T-helper 2 cell treated with Interferon-gamma antibody and Interleukin-4, amounts not matched to agents 5 μg/mL and 100 μg/mL, for 36 hours (primary cell): Measurements from ENCODE around the gene CCSAP.

Experiments used
- DNase-seq: peaks from one replicate; pipeline ENCODE4 v3.0.0; 2021; ENCODE audit warnings: low spot score
- H3K27ac Mint-ChIP-seq: one replicate; pipeline ENCODE4 v1.8.0; 2021; ENCODE audit warnings: mild to moderate bottlenecking, mixed read lengths
- H3K27me3 Mint-ChIP-seq: one replicate; pipeline ENCODE4 v1.8.0; 2021; ENCODE audit warnings: low read depth, mixed read lengths
- H3K36me3 Mint-ChIP-seq: one replicate; pipeline ENCODE4 v1.8.0; 2021; ENCODE audit warnings: low read depth, mixed read lengths
- H3K4me1 Mint-ChIP-seq: one replicate; pipeline ENCODE4 v1.8.0; 2021; ENCODE audit warnings: low read depth, mixed read lengths
- H3K4me3 Mint-ChIP-seq: one replicate; pipeline ENCODE4 v1.8.0; 2022; ENCODE audit warnings: mild to moderate bottlenecking, moderate library complexity, mixed read lengths
- H3K9me3 Mint-ChIP-seq: one replicate; pipeline ENCODE4 v1.8.0; 2021; ENCODE audit warnings: mixed read lengths

CCSAP gene

DNA sequence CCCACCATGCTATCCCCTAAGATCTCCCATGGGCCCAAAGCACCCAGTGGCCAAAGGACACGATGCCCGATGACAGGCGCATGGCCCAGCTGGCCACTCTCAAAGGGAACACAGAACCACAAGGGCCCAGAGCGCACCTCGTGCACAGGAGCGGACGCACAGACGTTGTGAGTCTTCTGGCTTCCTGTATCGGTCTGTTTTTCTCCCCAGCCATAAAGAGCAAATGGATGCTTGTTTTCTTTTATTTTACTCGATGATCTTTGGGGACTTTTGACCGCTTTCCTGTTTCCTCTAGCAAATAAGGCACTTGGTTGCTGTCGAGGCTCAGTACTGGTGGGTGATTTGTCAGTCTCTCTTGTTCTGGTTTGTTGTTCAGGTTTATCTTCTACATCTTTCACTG is 16.2 kb downstream of the CCSAP start:
- peaks cover 52% of the 10 kb centered on the region for H3K36me3 Mint-ChIP-seq
- H3K4me3 Mint-ChIP-seq: peak overlapping the region; percentile 62
- peak overlapping the region; percentile 89 for H3K27ac Mint-ChIP-seq

GRCh38 chr1:229325853-229326487 is 16.9 kb downstream of the CCSAP start:
- Mint-ChIP-seq H3K27me3 (no peaks in the 10 kb centered on the region), H3K36me3 (peaks cover 53% of the 10 kb centered on the region), H3K9me3 (no peaks in the 10 kb centered on the region), H3K4me3 (peak overlapping the region; percentile 62), H3K27ac (peak overlapping the region; percentile 89), H3K4me1 (peaks cover 33% of the 10 kb centered on the region)
- DNase-seq: no peak

More for the DNA sequence above, 16.2 kb downstream of the CCSAP start:
- H3K27me3 Mint-ChIP-seq: no peaks in the 10 kb centered on the region
- no peaks in the 10 kb centered on the region for H3K9me3 Mint-ChIP-seq
- DNase-seq: no peak
- peaks cover 33% of the 10 kb centered on the region for H3K4me1 Mint-ChIP-seq

DNA sequence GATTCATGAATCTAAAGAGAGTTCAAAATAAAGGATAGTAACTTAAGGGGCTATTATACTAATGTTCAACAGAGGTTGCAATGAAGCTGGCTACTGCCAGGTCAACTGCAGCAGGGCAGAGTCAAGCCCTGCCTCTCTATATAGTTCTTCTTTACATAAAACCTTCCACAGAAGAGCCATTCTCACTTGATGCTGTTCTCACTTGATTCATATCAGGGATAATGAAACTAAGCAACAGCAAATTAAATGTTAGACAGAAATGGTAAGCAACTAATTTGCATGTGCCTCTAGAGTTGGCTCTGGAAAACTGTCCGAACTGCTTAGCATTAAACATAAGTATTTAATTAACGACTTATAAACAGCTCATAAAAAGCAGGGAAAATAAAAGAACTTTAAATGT is 17.4 kb downstream of the CCSAP start:
- H3K4me1 Mint-ChIP-seq: peaks cover 33% of the 10 kb centered on the region
- H3K4me3 Mint-ChIP-seq: peak overlapping the region; percentile 62
- H3K27me3 Mint-ChIP-seq: no peaks in the 10 kb centered on the region
- H3K27ac Mint-ChIP-seq: peak overlapping the region; percentile 89
- DNase-seq: no peak
- H3K9me3 Mint-ChIP-seq: no peaks in the 10 kb centered on the region
- H3K36me3 Mint-ChIP-seq: peaks cover 53% of the 10 kb centered on the region

DNA sequence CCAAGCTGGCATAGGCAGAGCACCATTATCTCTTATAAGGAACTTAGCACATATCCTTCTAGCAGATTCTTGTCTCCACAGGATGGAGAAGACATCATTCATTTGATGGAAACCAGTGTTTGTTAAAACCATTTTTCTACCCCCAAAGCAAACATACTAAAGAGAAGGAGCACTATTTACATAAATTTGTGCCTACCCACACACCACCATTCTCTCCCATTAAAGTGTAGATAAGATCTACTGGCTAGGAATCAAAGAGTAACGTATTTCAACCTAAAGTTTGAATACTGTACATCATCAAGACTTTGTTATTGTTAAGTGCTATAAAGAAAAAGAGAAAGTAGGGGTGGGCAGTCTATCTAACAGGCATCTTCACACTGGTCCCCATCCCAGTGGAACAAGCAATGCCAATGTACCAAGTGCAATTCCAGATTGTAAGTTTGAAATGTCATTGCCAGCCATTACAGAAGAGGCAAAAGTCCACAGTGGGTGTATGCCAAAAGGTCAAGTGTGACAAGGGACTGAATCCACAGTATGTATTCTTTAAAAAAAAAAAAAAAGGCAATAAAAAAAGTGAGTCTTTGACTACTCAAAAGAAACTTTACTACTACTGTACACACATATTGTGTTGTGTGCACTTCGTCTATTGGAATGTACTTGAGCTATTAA is 18.8 kb downstream of the CCSAP start:
- H3K4me1 Mint-ChIP-seq: peaks cover 35% of the 10 kb centered on the region
- H3K27ac Mint-ChIP-seq: no peak overlapping the region
- H3K9me3 Mint-ChIP-seq: no peaks in the 10 kb centered on the region
- H3K36me3 Mint-ChIP-seq: peaks cover 56% of the 10 kb centered on the region
- no peaks in the 10 kb centered on the region for H3K27me3 Mint-ChIP-seq
- DNase-seq: no peak
- no peak overlapping the region for H3K4me3 Mint-ChIP-seq

DNA sequence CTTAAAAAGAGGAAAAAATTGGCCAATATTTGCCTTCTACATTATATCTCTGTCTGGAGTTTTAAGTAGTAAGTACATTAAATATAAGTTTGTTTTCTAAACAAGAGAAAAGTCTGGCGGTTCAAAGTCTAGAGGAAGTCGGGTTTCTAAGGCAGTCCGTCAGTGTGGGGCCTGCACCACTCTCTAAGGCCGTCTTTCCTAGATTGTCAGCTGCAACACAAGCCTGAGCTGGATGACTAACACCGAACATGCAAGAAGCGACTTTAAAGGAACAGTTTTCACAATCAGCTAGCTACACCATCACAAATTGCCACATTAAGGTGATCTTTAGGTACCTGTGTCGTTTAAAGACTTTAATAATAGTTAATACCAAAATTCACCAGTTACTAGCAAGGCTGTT is 19.6 kb downstream of the CCSAP start:
- Mint-ChIP-seq H3K4me1 (peaks cover 33% of the 10 kb centered on the region), H3K4me3 (no peak overlapping the region), H3K36me3 (peaks cover 53% of the 10 kb centered on the region), H3K27me3 (no peaks in the 10 kb centered on the region), H3K27ac (no peak overlapping the region), H3K9me3 (no peaks in the 10 kb centered on the region)
- no peak for DNase-seq

DNA sequence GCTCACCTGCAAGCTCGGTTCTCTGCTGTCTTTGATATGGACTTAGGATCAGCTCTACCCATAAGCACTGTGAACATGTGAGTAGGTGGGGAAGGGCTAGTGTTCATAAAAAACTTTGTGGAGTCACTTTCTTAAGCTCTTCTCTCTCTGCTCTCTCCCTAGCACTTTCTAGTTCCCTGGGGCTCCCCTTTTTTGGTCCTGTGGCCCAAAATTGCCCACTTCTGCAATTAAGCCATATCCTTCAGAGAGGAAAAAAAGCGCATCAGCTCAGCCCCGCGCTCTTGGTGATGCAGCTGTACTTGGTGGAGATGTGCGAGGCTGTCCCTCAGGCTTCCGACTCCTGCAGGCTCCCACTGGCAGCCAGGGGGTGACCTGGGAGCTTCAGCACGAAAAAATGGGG is 23.4 kb downstream of the CCSAP start:
- DNase-seq: no peak
- no peaks in the 10 kb centered on the region for H3K9me3 Mint-ChIP-seq
- H3K27ac Mint-ChIP-seq: no peak overlapping the region
- peaks cover 7% of the 10 kb centered on the region for H3K4me1 Mint-ChIP-seq
- no peak overlapping the region for H3K4me3 Mint-ChIP-seq
- H3K27me3 Mint-ChIP-seq: no peaks in the 10 kb centered on the region
- peaks cover 30% of the 10 kb centered on the region for H3K36me3 Mint-ChIP-seq

DNA sequence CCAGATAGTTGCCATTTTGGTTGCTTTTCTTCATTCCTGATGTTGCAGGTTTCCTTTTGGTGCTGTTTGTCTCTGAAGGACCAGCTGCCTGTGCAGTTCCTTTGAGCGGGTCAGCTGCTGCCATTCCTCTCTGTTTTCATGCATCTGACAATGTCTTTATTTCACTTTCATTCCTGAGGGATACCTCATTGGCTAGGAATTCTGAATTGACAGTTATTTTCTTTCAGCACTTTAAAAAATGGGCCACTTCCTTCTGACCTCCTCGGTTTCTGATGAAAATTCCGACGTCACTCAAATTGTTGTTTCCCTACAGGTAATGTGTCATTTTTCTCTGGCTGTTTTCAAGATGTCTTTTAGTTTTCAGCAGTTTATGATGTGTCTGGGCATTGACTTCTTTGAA is 24.8 kb downstream of the CCSAP start:
- no peak overlapping the region for H3K27ac Mint-ChIP-seq
- H3K4me1 Mint-ChIP-seq: peaks cover 4% of the 10 kb centered on the region

DNA sequence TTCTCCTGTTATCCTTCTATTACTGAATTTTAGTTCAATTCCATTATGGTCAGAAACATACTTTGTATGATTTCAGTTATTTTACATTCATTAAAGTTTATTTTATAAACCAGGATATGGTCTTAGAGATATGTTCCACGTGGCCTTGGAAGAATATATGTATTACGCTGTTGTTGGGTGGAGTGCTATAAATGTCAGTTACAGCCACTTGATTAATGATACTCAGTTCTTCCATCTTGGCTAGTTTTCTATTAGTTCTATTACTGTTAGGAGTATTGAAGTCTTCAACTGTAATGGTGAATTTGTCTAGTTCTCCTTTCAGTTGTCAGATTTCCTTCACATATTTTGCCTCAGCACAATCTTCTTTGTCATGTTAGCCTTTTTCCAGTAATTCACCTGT is 26.7 kb downstream of the CCSAP start:
- no peaks in the 10 kb centered on the region for H3K27me3 Mint-ChIP-seq
- DNase-seq: no peak
- no peak overlapping the region for H3K27ac Mint-ChIP-seq
- H3K4me3 Mint-ChIP-seq: no peak overlapping the region
- H3K9me3 Mint-ChIP-seq: no peaks in the 10 kb centered on the region
- peaks cover 4% of the 10 kb centered on the region for H3K4me1 Mint-ChIP-seq
- peaks cover 18% of the 10 kb centered on the region for H3K36me3 Mint-ChIP-seq

More for the DNA sequence above, 24.8 kb downstream of the CCSAP start:
- Mint-ChIP-seq H3K36me3 (peaks cover 19% of the 10 kb centered on the region), H3K4me3 (no peak overlapping the region), H3K9me3 (no peaks in the 10 kb centered on the region), H3K27me3 (no peaks in the 10 kb centered on the region)
- no peak for DNase-seq

DNA sequence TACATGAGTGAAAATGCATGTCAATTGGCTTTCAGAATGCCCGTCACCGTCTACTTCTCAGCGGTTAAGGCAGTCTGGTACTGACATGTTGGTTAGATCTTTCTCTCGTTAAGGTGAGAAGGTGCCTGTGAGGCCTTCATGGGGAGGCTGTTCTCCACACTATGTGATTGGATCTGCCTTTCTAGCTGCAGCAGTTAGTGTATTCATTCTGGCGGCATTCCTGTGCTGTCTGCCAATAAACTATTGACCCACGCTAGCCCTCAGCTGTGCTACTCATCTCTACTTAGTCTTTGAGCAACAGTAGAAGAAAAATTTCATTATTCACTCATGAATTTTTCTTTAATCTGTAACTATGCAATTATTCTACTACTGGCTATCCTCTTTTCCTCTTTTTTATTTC is 32.0 kb downstream of the CCSAP start:
- no peaks in the 10 kb centered on the region for H3K27me3 Mint-ChIP-seq
- peaks cover 14% of the 10 kb centered on the region for H3K36me3 Mint-ChIP-seq
- no peak for DNase-seq
- H3K9me3 Mint-ChIP-seq: no peaks in the 10 kb centered on the region
- no peaks in the 10 kb centered on the region for H3K4me1 Mint-ChIP-seq
- H3K27ac Mint-ChIP-seq: no peak overlapping the region
- no peak overlapping the region for H3K4me3 Mint-ChIP-seq

DNA sequence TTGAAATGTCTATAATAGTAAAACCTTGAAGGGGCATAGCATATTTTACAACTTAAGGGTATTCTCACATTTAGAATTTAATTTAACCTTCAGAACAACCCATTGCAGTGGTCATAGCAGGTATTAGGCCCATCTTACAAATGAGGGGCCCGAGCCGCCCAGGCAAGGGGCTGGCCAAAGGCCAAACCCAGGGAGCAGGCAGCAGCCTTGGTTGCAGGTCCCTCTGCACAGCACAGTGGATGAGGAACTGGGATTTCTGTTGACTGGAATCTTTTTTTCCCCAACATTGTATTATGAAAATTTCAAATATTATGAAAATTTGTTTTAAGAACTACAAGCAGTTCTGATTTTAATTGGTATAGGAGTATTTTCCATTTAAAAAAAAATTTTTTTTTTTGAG is 33.2 kb downstream of the CCSAP start:
- no peaks in the 10 kb centered on the region for H3K9me3 Mint-ChIP-seq
- no peak overlapping the region for H3K27ac Mint-ChIP-seq
- H3K27me3 Mint-ChIP-seq: no peaks in the 10 kb centered on the region
- peaks cover 19% of the 10 kb centered on the region for H3K36me3 Mint-ChIP-seq
- DNase-seq: no peak
- H3K4me1 Mint-ChIP-seq: peaks cover 1% of the 10 kb centered on the region
- no peak overlapping the region for H3K4me3 Mint-ChIP-seq

DNA sequence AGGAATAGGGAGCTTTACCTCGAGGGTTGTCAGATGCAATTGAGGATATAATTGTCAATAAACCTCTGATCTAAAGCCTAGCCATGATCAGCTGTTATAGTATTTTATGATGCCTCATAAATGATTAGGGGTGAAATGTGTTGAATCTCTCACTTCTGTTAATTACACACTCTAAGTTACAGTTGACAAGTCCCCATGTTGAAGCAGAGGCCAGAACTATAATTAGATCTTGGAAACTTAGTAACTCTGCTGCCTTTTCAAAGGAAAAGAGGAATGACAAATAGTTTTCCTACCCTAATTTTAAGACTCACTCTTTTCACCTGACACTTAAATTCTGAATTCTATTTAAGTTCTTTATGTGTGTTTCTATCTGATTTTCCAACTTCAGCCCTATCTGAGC is 33.8 kb downstream of the CCSAP start:
- H3K27me3 Mint-ChIP-seq: no peaks in the 10 kb centered on the region
- peaks cover 22% of the 10 kb centered on the region for H3K36me3 Mint-ChIP-seq
- no peak for DNase-seq
- H3K27ac Mint-ChIP-seq: no peak overlapping the region
- no peak overlapping the region for H3K4me3 Mint-ChIP-seq
- no peaks in the 10 kb centered on the region for H3K9me3 Mint-ChIP-seq
- H3K4me1 Mint-ChIP-seq: peaks cover 1% of the 10 kb centered on the region

- Mint-ChIP-seq H3K27ac (no peak overlapping the region), H3K9me3 (no peaks in the 10 kb centered on the region), H3K27me3 (no peaks in the 10 kb centered on the region), H3K4me3 (no peak overlapping the region), H3K36me3 (peaks cover 33% of the 10 kb centered on the region), H3K4me1 (peaks cover 7% of the 10 kb centered on the region)
- DNase-seq: no peak
Measured at GRCh38 chr1:229305392-229305791, 37.5 kb downstream of the CCSAP start.

DNA sequence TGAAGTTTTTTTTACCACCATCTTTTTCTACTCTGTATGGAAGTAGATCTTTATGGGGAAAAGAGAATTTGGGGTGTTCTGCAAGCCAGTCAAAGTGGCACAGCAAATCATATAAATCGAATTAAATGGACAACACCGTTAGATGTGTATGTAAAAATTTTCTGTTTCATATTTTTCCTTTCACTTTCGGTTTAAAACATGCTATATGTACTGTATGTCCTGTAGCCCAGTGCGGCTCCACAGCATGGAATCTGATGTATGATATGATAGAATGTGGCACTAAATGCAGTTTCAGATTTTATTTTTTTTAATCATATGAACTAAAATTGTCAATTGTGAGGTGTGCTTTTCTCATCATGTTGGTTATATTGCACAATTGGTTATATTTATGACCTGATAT is 39.0 kb downstream of the CCSAP start:
- Mint-ChIP-seq H3K27me3 (no peaks in the 10 kb centered on the region), H3K4me3 (no peak overlapping the region), H3K9me3 (no peaks in the 10 kb centered on the region), H3K27ac (no peak overlapping the region), H3K4me1 (peaks cover 7% of the 10 kb centered on the region), H3K36me3 (peaks cover 45% of the 10 kb centered on the region)
- DNase-seq: no peak

DNA sequence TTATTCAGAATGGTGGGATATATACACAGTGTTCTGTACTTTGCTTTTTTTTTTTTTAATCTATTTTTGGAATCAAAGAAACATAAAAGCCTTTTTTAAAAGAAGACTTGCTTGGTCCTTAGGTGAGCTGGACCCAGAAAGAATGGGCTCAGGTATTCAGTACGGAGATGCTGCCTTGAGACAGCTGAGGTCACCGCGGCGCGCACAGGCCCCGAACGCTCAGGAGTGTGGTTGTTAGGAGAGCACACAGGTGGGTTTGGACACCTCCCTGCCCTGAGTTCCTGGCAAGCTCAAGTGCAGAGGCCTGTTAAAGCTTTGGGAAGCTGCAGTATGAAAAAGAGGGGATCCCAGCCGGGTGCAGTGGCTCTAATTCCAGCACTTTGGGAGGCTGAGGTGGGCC is 40.1 kb downstream of the CCSAP start:
- Mint-ChIP-seq H3K4me1 (peaks cover 7% of the 10 kb centered on the region), H3K4me3 (no peak overlapping the region), H3K9me3 (no peaks in the 10 kb centered on the region), H3K36me3 (peaks cover 44% of the 10 kb centered on the region), H3K27me3 (no peaks in the 10 kb centered on the region), H3K27ac (no peak overlapping the region)
- no peak for DNase-seq
